ENCODE measurements around the gene GLRA2. TPM values are rescaled to one million over a fixed set of nuclear protein-coding genes. Genes with fewer than 3 reads are reported as not detected.

GLRA2 gene
- total and polyA plus RNA-seq, 2 of the 13 experiments (the other 11 are each of a cell fraction or from before 2014, with no cell fraction given), result not detected

GRCh38 chrX:14675500-14675899, 146.2 kb downstream of the GLRA2 start:
- H3K36me3 ChIP-seq (replicated peaks in 1 of 2; ENCODE audit: control insufficient read depth in 1 of 2, insufficient read depth in 2 of 2, low read length in 2 of 2), result no peaks in the 10 kb centered on the region
- no peaks in the 10 kb centered on the region for H3K27me3 ChIP-seq (ENCODE audit: control insufficient read depth in 1 of 2, insufficient read depth in 2 of 2, low read length in 2 of 2)
- FAIRE-seq (no peak), ATAC-seq (no peak), DNase-seq (ENCODE audit: low spot score) (no peak)
- no peaks in the 10 kb centered on the region for H3K9me3 ChIP-seq (ENCODE audit: low read length)
- in situ Hi-C loops (cut with HindIII; ENCODE audit: extremely low pct_ligation_motif_present, low pct_unique_long_range_greater_than_20kb), result no loop called here
- no peak overlapping the region for H2AFZ ChIP-seq (ENCODE audit: low read length)
- no peak overlapping the region for H3K9ac ChIP-seq (ENCODE audit: insufficient read depth, low read depth, low read length)
- BruUV-seq (replicated peaks), result no TSS peak
- no peak overlapping the region for H3K4me3 ChIP-seq (replicated peaks in 1 of 3; ENCODE audit: insufficient read depth in 1 of 3, low read depth in 2 of 3, low read length in 3 of 3)
- ChIA-PET CTCF (ENCODE audit: low intra/inter-chr PET ratio, low total read pairs) (no interaction called here), POLR2A (no interaction called here)
- no peaks in the 10 kb centered on the region for H3K4me1 ChIP-seq (ENCODE audit: insufficient read depth, low read length)
- H3K27ac ChIP-seq (ENCODE audit: extremely low read length, insufficient read depth, low read length), result no peak overlapping the region
- intact Hi-C loops (cut with micrococcal nuclease; ENCODE audit: unreplicated experiment), result no loop called here
- no peaks in the 10 kb centered on the region for H4K20me1 ChIP-seq (ENCODE audit: insufficient read depth, low read length)
- H3K4me2 ChIP-seq (ENCODE audit: low read depth, low read length), result no peak overlapping the region
- 93% methylated on average over 1 of the region's 1 CpG for WGBS (ENCODE audit: low lambda C conversion rate)
- H3K79me2 ChIP-seq (ENCODE audit: insufficient read depth, low read length), result no peaks in the 10 kb centered on the region
- TF ChIP-seq NCOA1 (CRISPR knock-in tag; IDR thresholded peaks at IDR 0.05) (no peak), ZNF318 (CRISPR knock-in tag; IDR thresholded peaks at IDR 0.05) (no peak), PTBP1 (IDR thresholded peaks at IDR 0.05; ENCODE audit: low read depth, low read length, poor library complexity, severe bottlenecking) (no peak), BCL6 (CRISPR knock-in tag; IDR thresholded peaks at IDR 0.05) (no peak), MYPOP (CRISPR knock-in tag; IDR thresholded peaks at IDR 0.05) (no peak), PHB2 (IDR thresholded peaks at IDR 0.05; ENCODE audit: partially characterized antibody) (no peak), KLF12 (CRISPR knock-in tag; IDR thresholded peaks at IDR 0.05; ENCODE audit: borderline replicate concordance) (no peak), NFKBIZ (CRISPR knock-in tag; IDR thresholded peaks at IDR 0.05) (no peak), NFKB2 (CRISPR knock-in tag; IDR thresholded peaks at IDR 0.05; ENCODE audit: borderline replicate concordance) (no peak), GABPB1 (CRISPR knock-in tag; IDR thresholded peaks at IDR 0.05) (no peak), ZNF280B (CRISPR knock-in tag; IDR thresholded peaks at IDR 0.05; ENCODE audit: borderline replicate concordance) (no peak), SP1 (IDR thresholded peaks at IDR 0.05) (no peak), SP1 (CRISPR knock-in tag; IDR thresholded peaks at IDR 0.05) (no peak), DDIT3 (CRISPR knock-in tag; IDR thresholded peaks at IDR 0.05) (no peak), SETDB1 (CRISPR knock-in tag; IDR thresholded peaks at IDR 0.05; ENCODE audit: borderline replicate concordance) (no peak)
